Measurements from ENCODE around the gene UNC13D.
A peak's percentile ranks its signal among the peaks of the same experiment; 100 is the strongest.

Gene UNC13D

GRCh38 chr17:75799402-75799801 is 44.8 kb downstream of the UNC13D start:
- no peak for TF ChIP-seq CTCF (conservative IDR thresholded peaks at IDR 0.05)
- no peak overlapping the region for H3K27ac ChIP-seq

- H3K27ac ChIP-seq: no peak overlapping the region
- no peak for TF ChIP-seq CTCF (conservative IDR thresholded peaks at IDR 0.05)
Measured at GRCh38 chr17:75795820-75796607, 48.2 kb downstream of the UNC13D start.

- TF ChIP-seq CTCF (conservative IDR thresholded peaks at IDR 0.05): no peak
Measured at GRCh38 chr17:75793460-75793859, 50.7 kb downstream of the UNC13D start.

GRCh38 chr17:75791254-75791653 is 53.0 kb downstream of the UNC13D start:
- no peak for TF ChIP-seq CTCF (conservative IDR thresholded peaks at IDR 0.05)
- no peak overlapping the region for H3K27ac ChIP-seq

More at GRCh38 chr17:75793460-75793859, 50.7 kb downstream of the UNC13D start:
- no peak overlapping the region for H3K27ac ChIP-seq

- H3K27ac ChIP-seq: peak overlapping the region; percentile 97
Measured at GRCh38 chr17:75785016-75785890, 59.0 kb downstream of the UNC13D start.

GRCh38 chr17:75784473-75785015 is 59.7 kb downstream of the UNC13D start, which contains the start of gene UNK:
Gene UNK, plus strand, starts transcription at chr17:75784806. Its CDS starts 75 bp downstream, at chr17:75784881.
- H3K27ac ChIP-seq: peak within 1 kb of the TSS; percentile 97
- no peak for TF ChIP-seq CTCF (conservative IDR thresholded peaks at IDR 0.05)

More at GRCh38 chr17:75785016-75785890, 59.0 kb downstream of the UNC13D start:
- no peak for TF ChIP-seq CTCF (conservative IDR thresholded peaks at IDR 0.05)
